GM21423 (cell line): ENCODE data around the gene RAB11A.

Experiments used
- ATAC-seq: cut with Tn5 transposase; IDR thresholded peaks from one replicate; pipeline ENCODE4 v1.9.1; 2021; ENCODE audit warnings: mild to moderate bottlenecking, moderate library complexity; ENCODE audit not compliant: unreplicated experiment

RAB11A gene

GRCh38 chr15:65883571-65883970 is 14.3 kb downstream of the RAB11A start:
- no peak for ATAC-seq

GRCh38 chr15:65884511-65884910 is 15.2 kb downstream of the RAB11A start:
- no peak for ATAC-seq

- no peak for ATAC-seq
These were observed 16.5 kb downstream of the RAB11A start for GRCh38 chr15:65885668-65886218.

GRCh38 chr15:65887565-65887964 is 18.3 kb downstream of the RAB11A start:
- no peak for ATAC-seq

- no peak for ATAC-seq
These were observed 19.7 kb downstream of the RAB11A start for GRCh38 chr15:65888981-65889380.

GRCh38 chr15:65893060-65893459 is 23.8 kb downstream of the RAB11A start:
- ATAC-seq: no peak

- ATAC-seq: no peak
These were observed 26.9 kb downstream of the RAB11A start for GRCh38 chr15:65896236-65896635.

GRCh38 chr15:65900488-65900887 is 31.2 kb downstream of the RAB11A start:
- no peak for ATAC-seq

GRCh38 chr15:65901336-65901735 is 32.0 kb downstream of the RAB11A start:
- no peak for ATAC-seq

- no peak for ATAC-seq
These were observed 32.5 kb downstream of the RAB11A start for GRCh38 chr15:65901836-65902235.

- peak; percentile 67 for ATAC-seq
These were observed 33.1 kb downstream of the RAB11A start for GRCh38 chr15:65902373-65902772.

- ATAC-seq: no peak
These were observed 34.2 kb downstream of the RAB11A start for GRCh38 chr15:65903296-65904073.

GRCh38 chr15:65904301-65904700 is 35.0 kb downstream of the RAB11A start:
- no peak for ATAC-seq

GRCh38 chr15:65906396-65906795 is 37.1 kb downstream of the RAB11A start:
- ATAC-seq: no peak

- no peak for ATAC-seq
These were observed 38.4 kb downstream of the RAB11A start for GRCh38 chr15:65907661-65908060.

- ATAC-seq: no peak
These were observed 39.6 kb downstream of the RAB11A start for GRCh38 chr15:65908876-65909275.

GRCh38 chr15:65909831-65910230 is 40.5 kb downstream of the RAB11A start:
- ATAC-seq: no peak

GRCh38 chr15:65910341-65910740 is 41.0 kb downstream of the RAB11A start:
- no peak for ATAC-seq

- no peak for ATAC-seq
These were observed 42.9 kb downstream of the RAB11A start for GRCh38 chr15:65912235-65912634.

GRCh38 chr15:65913631-65914199 is 44.4 kb downstream of the RAB11A start:
- no peak for ATAC-seq

- no peak for ATAC-seq
These were observed 45.1 kb downstream of the RAB11A start for GRCh38 chr15:65914386-65914785.
